ENCODE results near the gene TSPO2. TPM values are rescaled to one million over a fixed set of nuclear protein-coding genes. Genes with fewer than 3 reads are reported as not detected.
A peak's percentile ranks its signal among the peaks of the same experiment; 100 is the strongest.

TSPO2 gene
- polyA plus RNA-seq, 4 donors, result 0.45 to 0.69 (median 0.66) TPM; not detected in 1

- no peak for DNase-seq (ENCODE audit: low read depth in 4 of 4, low spot score in 3 of 4)
Measured at GRCh38 chr6:41025966-41026530, 16.2 kb upstream of the TSPO2 start.

- no peak for DNase-seq (ENCODE audit: low read depth in 4 of 4, low spot score in 3 of 4)
Measured at GRCh38 chr6:41027241-41027640, 15.0 kb upstream of the TSPO2 start.

- DNase-seq (ENCODE audit: low read depth in 4 of 4, low spot score in 3 of 4), result peak; percentile 72 to 85 (median 77)
Measured at GRCh38 chr6:41027799-41028560, 14.3 kb upstream of the TSPO2 start.

- peak in 2 of 4 donors; percentile 34 to 51 for DNase-seq (ENCODE audit: low read depth in 4 of 4, low spot score in 3 of 4)
Measured at GRCh38 chr6:41028561-41029412, 13.5 kb upstream of the TSPO2 start.

- DNase-seq (ENCODE audit: low read depth in 4 of 4, low spot score in 3 of 4), result no peak
Measured at GRCh38 chr6:41032830-41033229, 9.4 kb upstream of the TSPO2 start.

- no peak for DNase-seq (ENCODE audit: low read depth in 4 of 4, low spot score in 3 of 4)
Measured at GRCh38 chr6:41033776-41034175, 8.5 kb upstream of the TSPO2 start.

- DNase-seq (ENCODE audit: low read depth in 4 of 4, low spot score in 3 of 4), result no peak
Measured at GRCh38 chr6:41036186-41036585, 6.1 kb upstream of the TSPO2 start.

GRCh38 chr6:41036601-41037000 is 5.7 kb upstream of the TSPO2 start:
- DNase-seq (ENCODE audit: low read depth in 4 of 4, low spot score in 3 of 4), result no peak

GRCh38 chr6:41037107-41037900 is 5.0 kb upstream of the TSPO2 start:
- DNase-seq (ENCODE audit: low read depth in 4 of 4, low spot score in 3 of 4), result no peak

GRCh38 chr6:41038205-41038604 is 4.1 kb upstream of the TSPO2 start:
- DNase-seq (ENCODE audit: low read depth in 4 of 4, low spot score in 3 of 4), result no peak

- no peak for DNase-seq (ENCODE audit: low read depth in 4 of 4, low spot score in 3 of 4)
Measured at GRCh38 chr6:41039060-41039998, 2.9 kb upstream of the TSPO2 start, which contains the start of gene UNC5CL. TSS of gene UNC5CL (minus strand) at chr6:41039221. CDS start at chr6:41035074, 4,147 bp downstream.

GRCh38 chr6:41040101-41040939 is 1.9 kb upstream of the TSPO2 start:
- no peak for DNase-seq (ENCODE audit: low read depth in 4 of 4, low spot score in 3 of 4)

- no peak for DNase-seq (ENCODE audit: low read depth in 4 of 4, low spot score in 3 of 4)
Measured at GRCh38 chr6:41040940-41041536, 1.2 kb upstream of the TSPO2 start.

GRCh38 chr6:41043151-41043550 is 884 bp downstream of the TSPO2 start:
- no peak for DNase-seq (ENCODE audit: low read depth in 4 of 4, low spot score in 3 of 4)

GRCh38 chr6:41045664-41046063 is 3.4 kb downstream of the TSPO2 start:
- no peak for DNase-seq (ENCODE audit: low read depth in 4 of 4, low spot score in 3 of 4)

- DNase-seq (ENCODE audit: low read depth in 4 of 4, low spot score in 3 of 4), result no peak
Measured at GRCh38 chr6:41046084-41046483, 3.8 kb downstream of the TSPO2 start.

- DNase-seq (ENCODE audit: low read depth in 4 of 4, low spot score in 3 of 4), result no peak
Measured at GRCh38 chr6:41047306-41047705, 5.0 kb downstream of the TSPO2 start.
